Eye (tissue), 1 donor: ENCODE data around the gene ZNF598.
"Not testable (repeated sequence)": the region's sequence is repeated elsewhere in the genome, so short reads cannot be mapped to it uniquely, and the experiment has no call there.

ENCODE experiments used
- DNase-seq: peaks from one replicate; pipeline ENCODE4 v3.0.0-alpha.2; 2015

Gene ZNF598

DNA sequence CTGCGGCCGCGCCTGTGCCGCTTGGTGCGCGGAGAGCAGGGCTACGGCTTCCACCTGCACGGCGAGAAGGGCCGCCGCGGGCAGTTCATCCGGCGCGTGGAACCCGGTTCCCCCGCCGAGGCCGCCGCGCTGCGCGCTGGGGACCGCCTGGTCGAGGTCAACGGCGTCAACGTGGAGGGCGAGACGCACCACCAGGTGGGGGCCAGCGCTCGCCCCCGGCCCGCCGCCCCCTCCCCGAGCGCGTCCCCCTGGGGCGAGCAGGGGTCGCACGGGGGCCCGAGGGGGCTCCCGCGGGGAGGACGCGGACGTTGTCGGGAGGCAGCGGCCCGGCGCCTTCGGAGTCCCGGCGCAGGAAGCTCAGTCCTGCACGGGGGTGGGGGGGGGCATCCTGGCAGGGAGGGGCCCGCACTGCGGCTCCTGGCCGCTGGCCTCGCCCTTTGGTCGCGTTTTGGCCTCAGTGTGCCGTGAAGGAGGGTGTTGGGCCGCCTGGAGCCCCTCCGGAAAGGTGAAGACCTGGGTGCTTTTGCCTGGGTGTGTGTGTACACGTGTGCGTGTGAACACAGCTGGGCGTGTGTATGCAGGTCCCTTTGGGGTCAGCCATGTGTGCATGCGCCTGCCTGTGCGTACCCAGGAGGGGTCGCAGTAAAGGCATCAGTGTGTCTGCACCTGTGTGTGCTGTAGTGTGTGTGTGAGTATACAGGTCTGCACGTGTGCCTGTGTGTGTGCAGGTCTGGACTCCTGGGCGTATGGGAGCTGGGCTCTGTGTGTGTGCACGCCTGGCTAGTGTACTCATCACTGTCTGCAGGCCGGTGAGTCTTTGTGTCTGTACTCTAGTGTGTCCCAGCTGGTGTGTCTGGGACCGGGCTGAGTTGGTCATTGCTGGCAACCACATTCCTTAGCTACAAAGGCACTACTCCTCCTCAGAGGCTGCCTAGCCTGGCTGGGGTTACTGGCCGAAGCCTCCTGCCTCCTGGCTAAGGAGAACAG is 17.7 kb upstream of the ZNF598 start:
- peak; percentile 50 for DNase-seq

DNA sequence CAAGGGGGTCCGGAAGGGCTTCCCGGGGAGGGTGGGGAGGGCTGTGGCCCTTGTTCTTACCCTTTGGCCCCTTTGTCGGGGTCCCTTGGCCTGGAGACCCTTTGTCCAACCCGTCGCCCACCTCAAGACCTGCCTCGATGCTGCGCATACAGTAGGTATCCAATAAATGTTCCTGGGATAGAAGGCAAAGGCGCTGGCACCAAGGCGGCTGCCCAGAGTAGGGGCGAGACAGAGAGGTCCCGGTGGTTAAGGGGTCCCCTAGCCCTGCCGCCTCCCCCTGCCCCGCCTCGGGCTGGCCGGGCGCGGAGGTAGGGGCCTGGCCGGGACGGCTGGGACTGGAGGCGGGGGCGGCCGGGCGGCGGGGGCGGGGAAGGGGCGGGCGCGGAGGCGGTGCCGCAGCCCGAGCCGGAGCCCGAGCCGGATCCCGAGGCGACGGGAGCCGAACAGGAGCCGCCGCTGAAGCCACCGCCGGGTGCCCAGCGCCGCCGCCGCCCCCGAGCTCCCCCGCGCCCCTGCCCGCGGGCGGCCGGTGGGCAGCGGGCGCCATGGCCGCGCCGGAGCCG is 16.9 kb upstream of the ZNF598 start, which contains the start of gene NHERF2:
Gene NHERF2, plus strand, starts transcription at position 442 of the 563 bp plus-strand sequence. Its CDS starts 104 bp downstream, at position 546.
- DNase-seq: no peak

DNA sequence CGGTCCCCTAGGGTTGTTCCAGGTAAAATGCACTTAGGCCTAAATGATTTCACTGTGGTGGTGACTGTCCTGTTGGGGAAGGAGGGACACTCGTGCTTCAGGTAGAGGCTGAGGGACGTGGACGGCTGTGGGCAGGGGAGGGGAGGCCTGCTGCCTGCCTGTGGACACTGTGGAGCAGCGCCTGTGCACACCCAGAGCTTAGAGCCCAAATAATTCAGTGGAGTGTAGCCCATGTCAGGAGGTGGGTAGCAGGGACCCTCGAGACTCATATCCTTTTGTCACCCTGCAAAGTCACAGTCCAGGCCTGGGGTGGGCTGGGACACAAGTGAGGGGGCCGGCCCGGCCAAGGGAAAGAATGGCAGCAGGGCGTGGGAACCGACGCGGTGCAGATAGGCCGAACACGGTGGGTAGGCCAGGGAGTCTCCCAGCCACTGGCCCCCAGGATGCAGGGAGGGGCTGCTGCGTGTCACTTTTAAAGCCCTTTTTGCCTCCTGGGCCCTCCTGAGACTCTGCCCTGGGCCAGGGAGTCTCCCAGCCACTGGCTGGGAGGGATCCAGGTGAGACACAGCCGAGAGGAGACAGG is 16.3 kb upstream of the ZNF598 start:
- no peak for DNase-seq

- DNase-seq: no peak
These were observed 15.6 kb upstream of the ZNF598 start for GRCh38 chr16:2025251-2025650.

GRCh38 chr16:2024032-2024420 is 14.4 kb upstream of the ZNF598 start:
- DNase-seq: no peak

- DNase-seq: peak; percentile 96
These were observed 13.7 kb upstream of the ZNF598 start for GRCh38 chr16:2023092-2024031.

GRCh38 chr16:2022723-2023091 is 13.1 kb upstream of the ZNF598 start:
- no peak for DNase-seq

DNA sequence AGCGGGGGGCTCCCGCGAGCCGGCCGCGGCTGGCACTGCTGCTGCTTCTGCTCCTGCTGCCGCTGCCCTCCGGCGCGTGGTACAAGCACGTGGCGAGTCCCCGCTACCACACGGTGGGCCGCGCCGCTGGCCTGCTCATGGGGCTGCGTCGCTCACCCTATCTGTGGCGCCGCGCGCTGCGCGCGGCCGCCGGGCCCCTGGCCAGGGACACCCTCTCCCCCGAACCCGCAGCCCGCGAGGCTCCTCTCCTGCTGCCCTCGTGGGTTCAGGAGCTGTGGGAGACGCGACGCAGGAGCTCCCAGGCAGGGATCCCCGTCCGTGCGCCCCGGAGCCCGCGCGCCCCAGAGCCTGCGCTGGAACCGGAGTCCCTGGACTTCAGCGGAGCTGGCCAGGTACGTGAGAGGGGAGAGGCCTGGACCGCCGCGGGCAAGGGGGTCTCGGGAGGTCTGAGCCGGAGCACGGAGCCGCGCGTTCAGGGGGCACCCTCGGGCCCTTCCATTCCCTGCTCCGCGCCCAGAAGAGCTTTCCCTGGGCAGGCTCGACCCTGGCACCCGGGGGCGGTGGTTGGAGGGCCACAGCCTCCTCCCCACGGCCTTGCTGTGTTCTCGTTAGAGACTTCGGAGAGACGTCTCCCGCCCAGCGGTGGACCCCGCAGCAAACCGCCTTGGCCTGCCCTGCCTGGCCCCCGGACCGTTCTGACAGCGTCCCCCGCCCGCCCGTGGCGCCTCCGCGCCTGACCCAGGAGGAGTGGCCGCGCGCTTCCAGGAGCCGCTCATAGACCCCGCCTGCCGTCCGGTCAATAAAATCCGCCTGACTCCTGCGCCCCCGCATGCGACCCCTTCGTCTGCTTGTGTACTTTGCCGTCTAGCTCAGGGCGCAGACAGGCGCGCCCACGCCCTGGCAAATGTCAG is 10.6 kb upstream of the ZNF598 start:
- peak; percentile 54 for DNase-seq

- peak; percentile 50 for DNase-seq
These were observed 9.9 kb upstream of the ZNF598 start, which contains the start of gene NPW for GRCh38 chr16:2019518-2019920. Gene NPW (plus strand): TSS chr16:2019785.

GRCh38 chr16:2016407-2016922 is 6.8 kb upstream of the ZNF598 start:
- no peak for DNase-seq

DNA sequence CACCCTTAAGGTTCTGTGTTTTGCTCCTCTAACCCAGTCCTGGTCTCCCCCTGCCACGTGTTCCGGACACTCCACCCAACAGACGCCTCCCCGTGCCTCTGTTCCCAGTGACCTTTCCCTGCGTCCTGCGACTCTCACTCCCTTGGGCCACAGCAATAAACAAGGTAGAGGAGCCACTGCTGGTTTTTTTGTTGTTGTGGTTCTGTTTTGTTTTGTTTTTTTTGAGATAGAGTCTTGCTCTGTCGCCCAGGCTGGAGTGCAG is 6.3 kb upstream of the ZNF598 start:
- no peak for DNase-seq

- no peak for DNase-seq
These were observed 5.7 kb upstream of the ZNF598 start for GRCh38 chr16:2015117-2015946.

DNA sequence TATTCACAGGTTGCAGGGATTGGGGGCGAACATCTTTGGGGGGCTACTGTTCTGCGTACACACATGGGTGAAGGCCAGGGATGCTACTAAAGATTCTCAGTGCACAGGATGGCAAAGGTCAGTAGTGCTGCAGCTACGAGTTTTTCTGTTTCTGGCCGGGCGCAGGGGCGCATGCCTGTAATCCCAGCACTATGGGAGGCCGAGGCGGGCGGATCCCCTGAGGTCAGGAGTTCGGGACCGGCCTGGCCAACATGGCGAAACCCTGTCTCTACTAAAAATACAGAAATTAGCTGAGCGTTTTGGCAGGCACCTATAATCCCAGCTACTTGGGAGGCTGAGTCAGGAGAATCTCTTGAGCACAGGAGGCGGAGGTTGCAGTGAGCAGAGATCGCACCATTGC is 3.9 kb upstream of the ZNF598 start:
- DNase-seq: no peak

- DNase-seq: not testable (repeated sequence)
These were observed 2.1 kb upstream of the ZNF598 start for GRCh38 chr16:2011726-2012125.

DNA sequence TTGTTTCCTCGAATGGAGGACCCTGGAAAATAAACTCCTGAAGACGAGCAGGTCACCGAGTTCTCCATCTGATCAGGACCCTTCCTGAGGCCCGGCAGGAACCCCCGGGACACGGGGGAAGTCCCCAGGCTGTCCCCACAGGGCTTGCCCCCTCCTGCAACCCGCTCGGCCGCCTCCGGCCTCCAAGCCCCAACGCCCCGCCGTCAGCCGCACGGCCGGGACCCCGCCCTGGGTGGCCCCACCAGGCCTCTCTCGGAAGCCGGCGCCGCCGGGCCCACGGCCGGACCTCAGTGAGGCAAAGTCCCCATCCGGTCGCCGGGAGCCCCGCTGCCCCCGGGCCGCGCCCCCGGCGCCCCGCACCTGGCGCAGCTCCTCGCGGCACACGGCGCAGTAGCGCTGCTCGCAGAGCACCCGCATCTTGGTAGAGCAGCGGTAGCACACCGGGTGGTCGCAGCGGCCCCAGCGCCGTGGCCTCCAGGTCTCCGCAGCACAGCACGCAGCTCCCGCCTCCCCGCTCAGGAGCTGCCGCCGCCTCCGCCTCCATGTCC is 383 bp downstream of the ZNF598 start:
- DNase-seq: peak; percentile 38

DNA sequence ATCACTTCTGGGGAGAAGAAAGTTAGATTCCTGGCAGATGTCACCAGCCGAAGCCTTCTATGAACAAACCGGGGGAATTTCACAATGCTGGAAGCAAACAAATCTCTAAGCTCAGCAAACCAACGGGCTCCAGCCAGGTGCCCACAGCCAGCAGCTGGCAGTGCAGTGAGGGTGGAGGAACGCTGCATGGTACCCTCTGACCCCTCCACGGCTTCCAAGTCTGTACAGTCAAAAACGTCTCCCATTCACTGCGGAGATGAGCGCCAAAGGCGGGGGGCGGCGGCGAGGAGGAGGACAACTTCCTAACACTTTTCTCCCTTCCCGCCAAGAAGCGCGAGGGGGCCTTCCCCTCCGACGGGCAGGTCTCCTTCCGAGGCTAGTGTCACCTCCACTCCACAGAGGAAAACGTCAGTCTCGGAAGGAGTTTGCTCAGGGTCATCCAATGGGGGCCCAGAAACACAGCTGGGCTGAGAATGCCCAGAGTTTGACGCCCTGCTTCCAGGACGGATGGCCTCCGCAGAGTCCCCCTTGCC is 924 bp downstream of the ZNF598 start:
- peak; percentile 37 for DNase-seq

GRCh38 chr16:2008009-2008526 is 1.6 kb downstream of the ZNF598 start:
- DNase-seq: no peak

DNA sequence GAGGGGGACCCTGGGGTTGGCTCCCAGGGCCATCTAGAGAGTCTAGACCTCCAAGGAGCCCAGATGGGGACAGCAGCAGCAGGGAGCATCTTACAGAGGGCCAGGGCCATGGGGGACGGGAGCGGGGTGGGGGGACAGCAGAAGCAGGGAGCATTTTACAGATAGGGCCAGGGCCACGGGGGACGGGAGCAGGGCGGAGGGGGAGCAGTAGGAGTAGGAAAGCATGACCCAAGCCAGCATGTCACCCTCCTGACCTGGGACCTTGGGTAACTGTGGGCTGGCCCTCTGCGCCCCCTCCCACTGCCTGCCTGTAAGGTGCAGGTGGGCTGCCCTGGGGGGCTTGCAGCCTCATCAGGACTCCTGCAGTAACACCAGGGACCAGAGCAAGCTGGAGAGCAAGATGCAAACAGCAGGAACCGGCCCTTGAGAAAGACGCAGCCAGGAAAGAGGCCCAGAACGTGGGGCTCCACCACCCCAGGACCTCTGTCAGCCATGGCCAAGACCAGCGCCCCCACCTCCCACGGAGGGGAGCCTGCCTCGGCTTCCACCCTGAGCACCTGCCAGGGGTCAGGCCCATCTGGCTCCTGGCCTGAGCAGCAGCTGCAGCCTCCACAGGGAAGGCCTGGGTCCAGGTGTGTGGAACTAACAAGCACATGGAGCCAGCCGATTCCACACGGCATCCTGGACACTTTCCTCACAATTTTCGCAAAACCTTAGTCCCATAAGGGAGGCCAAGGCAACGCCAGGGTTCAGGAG is 2.4 kb downstream of the ZNF598 start:
- DNase-seq: no peak

GRCh38 chr16:2006317-2006716 is 3.3 kb downstream of the ZNF598 start:
- no peak for DNase-seq
